ENCODE results near the gene TTC34. TPM values are rescaled to one million over a fixed set of nuclear protein-coding genes. Genes with fewer than 3 reads are reported as not detected.

Gene TTC34
- total and polyA plus RNA-seq, 3 donors from 2014 or later: 3.0 to 5.2 (median 4.1) TPM

DNA sequence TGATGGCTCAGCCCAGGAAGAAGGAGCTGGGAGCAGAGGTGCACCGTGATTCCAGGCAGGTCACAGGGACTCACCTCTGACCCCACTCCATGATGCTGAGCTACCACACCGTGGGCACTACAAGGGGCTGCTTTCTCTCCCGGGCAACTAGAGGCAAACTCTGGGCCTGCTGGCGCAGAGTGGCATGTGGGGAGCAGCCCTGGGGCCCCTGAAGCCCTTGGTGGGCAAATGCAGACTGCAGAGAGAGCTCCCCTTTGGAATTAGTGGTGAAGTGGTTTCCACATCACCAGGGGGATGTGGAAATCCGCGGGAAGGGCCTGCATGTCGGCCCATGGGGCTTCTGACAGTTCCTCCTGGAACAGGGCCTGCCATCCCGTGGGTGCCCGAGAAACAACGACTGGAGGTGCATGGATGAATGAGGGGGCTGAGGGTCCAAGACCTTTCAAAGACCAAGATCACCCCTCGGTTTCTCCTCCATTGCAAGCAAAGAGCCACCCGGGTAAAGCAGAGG is 156.8 kb downstream of the TTC34 start:
- H3K36me3 ChIP-seq (ENCODE audit: low read depth, missing control alignments): no peaks in the 10 kb centered on the region
- peak; percentile 10 for DNase-seq
- H3K27me3 ChIP-seq: no peaks in the 10 kb centered on the region
- intact Hi-C loops (cut with DNase I; ENCODE audit: low total_unique reads): no loop called here
- WGBS, 2 donors: 89 to 91% methylated on average over 10 to 12 of the region's 12 CpGs
- H3K4me1 ChIP-seq: peaks cover 17% of the 10 kb centered on the region
- H3K27ac ChIP-seq: no peak overlapping the region
- TF ChIP-seq POLR2A (IDR thresholded peaks at IDR 0.05): no peak
- no peak overlapping the region for H3K4me3 ChIP-seq
- H3K9me3 ChIP-seq: no peaks in the 10 kb centered on the region

- no peaks in the 10 kb centered on the region for H3K27me3 ChIP-seq
- TF ChIP-seq POLR2A (IDR thresholded peaks at IDR 0.05) (no peak), CTCF (IDR thresholded peaks at IDR 0.05) (no peak)
- peak; percentile 11 for DNase-seq
- H3K4me3 ChIP-seq: no peak overlapping the region
- 81% methylated on average over 14 of the region's 14 CpGs; no CpG with 5 or more reads in 1 of the 2 donors for WGBS, 2 donors
- intact Hi-C loops (cut with DNase I; ENCODE audit: low total_unique reads): no loop called here
- no peaks in the 10 kb centered on the region for H3K36me3 ChIP-seq (ENCODE audit: low read depth, missing control alignments)
- H3K4me1 ChIP-seq: peaks cover 17% of the 10 kb centered on the region
- no peak overlapping the region for H3K27ac ChIP-seq
- no peaks in the 10 kb centered on the region for H3K9me3 ChIP-seq
These were observed 157.3 kb downstream of the TTC34 start for GRCh38 chr1:2644171-2644570.

DNA sequence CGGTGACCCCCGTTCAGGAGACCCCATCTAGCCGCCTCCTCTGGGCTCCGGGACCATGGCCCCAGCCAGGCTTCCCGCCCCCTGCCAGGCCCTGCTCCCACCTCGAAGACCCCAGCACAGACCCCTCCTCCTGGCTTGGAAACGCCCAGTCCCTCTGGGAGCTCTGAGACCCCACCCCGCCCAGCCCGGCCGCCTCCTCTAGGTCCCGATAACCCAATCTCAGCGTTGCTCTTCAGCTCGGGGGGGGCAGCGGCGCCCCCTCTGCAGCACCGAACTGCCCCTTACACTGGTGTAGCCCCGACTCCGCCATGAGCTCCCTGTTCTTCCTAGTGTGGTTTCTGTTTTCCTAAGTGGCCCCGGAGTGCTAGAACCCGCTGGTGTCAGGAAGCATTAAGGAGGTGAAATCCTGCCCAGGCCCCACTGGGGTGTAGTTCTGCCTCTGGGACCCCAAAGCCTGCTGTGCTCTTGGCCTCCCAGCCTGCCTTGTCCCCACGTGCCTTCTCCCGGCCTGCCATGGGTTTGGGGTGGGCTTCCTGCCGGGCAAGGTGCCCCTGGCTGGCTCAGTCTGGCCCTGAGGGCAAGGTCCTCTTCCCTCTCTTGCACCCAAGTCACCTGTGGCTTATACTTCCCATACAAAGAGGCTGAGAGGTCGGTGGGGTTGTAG is 157.9 kb downstream of the TTC34 start:
- Histone ChIP-seq H3K27ac (peak overlapping the region in 1 of 2 donors; percentile 75), H3K9me3 (no peaks in the 10 kb centered on the region), H3K4me3 (peak overlapping the region; percentile 64 to 86), H3K27me3 (no peaks in the 10 kb centered on the region), H3K36me3 (ENCODE audit: low read depth, missing control alignments) (no peaks in the 10 kb centered on the region), H3K4me1 (peaks cover 17% of the 10 kb centered on the region)
- intact Hi-C loops (cut with DNase I; ENCODE audit: low total_unique reads): no loop called here
- DNase-seq: no peak
- 15 to 34% methylated on average over 3 to 23 of the region's 24 CpGs for WGBS, 2 donors
- no peak for TF ChIP-seq POLR2A (IDR thresholded peaks at IDR 0.05)
- TF ChIP-seq CTCF (IDR thresholded peaks at IDR 0.05): no peak

DNA sequence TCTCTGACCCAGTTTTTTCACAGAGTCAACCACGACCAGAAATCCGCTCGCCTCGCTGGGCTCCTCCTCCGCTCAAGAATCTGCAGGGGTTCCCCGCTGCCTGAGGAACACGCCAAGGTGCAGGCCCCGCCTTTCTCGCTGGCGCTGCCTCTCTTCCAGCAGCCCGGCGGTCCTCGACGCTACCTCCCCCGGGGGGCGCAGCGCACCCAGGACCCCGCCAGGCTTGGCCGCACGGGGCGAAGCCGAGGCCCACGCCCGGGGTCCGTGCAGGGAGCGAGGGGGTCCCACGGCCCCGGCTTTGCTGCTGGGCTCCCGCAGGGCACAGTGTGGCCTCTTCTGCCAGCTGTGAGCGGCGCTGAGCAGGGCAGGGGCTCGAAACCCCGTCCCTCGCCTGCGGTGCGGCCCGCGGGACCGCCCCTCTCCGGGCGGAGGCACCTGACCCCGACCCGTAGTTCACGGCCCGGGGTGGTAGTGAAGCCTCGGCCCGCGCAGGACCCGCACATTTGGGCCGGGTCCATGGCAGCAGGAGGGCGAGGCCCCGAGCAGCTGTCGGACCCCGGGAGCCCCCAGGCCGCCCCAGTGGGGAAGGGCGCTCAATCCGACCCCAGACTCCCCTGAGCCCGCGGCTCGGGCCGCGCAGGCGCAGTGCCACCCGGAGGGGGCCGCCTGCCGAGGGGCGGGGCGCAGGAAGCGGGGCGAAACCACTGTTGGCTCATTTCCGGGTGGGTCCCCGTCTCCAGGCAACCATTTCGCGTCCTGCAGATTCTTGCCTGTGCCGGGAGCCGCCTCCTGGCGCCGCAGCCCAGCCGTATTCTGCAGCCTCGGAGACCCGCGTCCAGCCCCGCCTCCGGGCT is 158.7 kb downstream of the TTC34 start:
- Histone ChIP-seq H3K9me3 (no peaks in the 10 kb centered on the region), H3K36me3 (ENCODE audit: low read depth, missing control alignments) (no peaks in the 10 kb centered on the region), H3K4me1 (peaks cover 17% of the 10 kb centered on the region), H3K27me3 (no peaks in the 10 kb centered on the region), H3K27ac (peak overlapping the region; percentile 75 to 86), H3K4me3 (peak overlapping the region; percentile 64 to 86)
- intact Hi-C loops (cut with DNase I; ENCODE audit: low total_unique reads): no loop called here
- peak; percentile 95 for DNase-seq
- 0% methylated on average over 49 of the region's 84 CpGs; no CpG with 5 or more reads in 1 of the 2 donors for WGBS, 2 donors
- TF ChIP-seq POLR2A (IDR thresholded peaks at IDR 0.05) (peak; percentile 62), CTCF (IDR thresholded peaks at IDR 0.05) (no peak)

DNA sequence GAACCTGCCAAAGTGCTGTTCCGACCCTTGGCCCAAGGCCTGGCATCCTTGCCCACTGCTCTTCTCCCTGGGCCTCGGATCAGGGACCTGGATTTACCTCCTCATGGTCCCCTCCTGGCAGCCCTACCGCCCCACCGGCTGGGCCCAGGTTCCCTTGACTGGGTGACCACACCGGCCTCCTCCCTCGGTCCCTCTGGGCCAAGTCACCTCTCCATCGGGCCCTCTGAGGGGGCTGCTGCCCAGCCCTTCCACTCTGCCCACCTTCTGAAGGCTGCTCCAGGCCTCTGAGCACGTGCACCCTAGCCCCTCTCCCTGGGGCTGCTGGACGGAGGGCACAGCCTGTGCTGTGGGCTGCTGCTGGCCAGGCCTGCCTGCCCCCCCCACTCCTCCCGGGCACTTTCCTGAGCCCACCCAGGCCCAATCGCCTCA is 159.3 kb downstream of the TTC34 start:
- Histone ChIP-seq H3K27ac (peak overlapping the region; percentile 75 to 86), H3K27me3 (no peaks in the 10 kb centered on the region), H3K4me1 (peaks cover 17% of the 10 kb centered on the region), H3K9me3 (no peaks in the 10 kb centered on the region), H3K36me3 (ENCODE audit: low read depth, missing control alignments) (no peaks in the 10 kb centered on the region), H3K4me3 (peak overlapping the region; percentile 64 to 86)
- intact Hi-C loops (cut with DNase I; ENCODE audit: low total_unique reads): no loop called here
- DNase-seq: no peak
- no peak for TF ChIP-seq CTCF (IDR thresholded peaks at IDR 0.05)
- no peak for TF ChIP-seq POLR2A (IDR thresholded peaks at IDR 0.05)
- WGBS, 2 donors: 14 to 21% methylated on average over 5 to 11 of the region's 11 CpGs
